ENCODE data around the gene PHKA1.

GRCh38 chrX:72685810-72686456 lies 28.2 kb downstream of the PHKA1 start:
- TF ChIP-seq CTCF (IDR thresholded peaks at IDR 0.05): no peak
- TF ChIP-seq POLR2AphosphoS5 (IDR thresholded peaks at IDR 0.05): no peak
- TF ChIP-seq POLR2A (IDR thresholded peaks at IDR 0.05): no peak

All from breast epithelium (tissue), 3 donors.